Endothelial cell of umbilical vein (primary cell): Measurements from ENCODE around the gene NRXN3. TPM values are rescaled to one million over a fixed set of nuclear protein-coding genes. Genes with fewer than 3 reads are reported as not detected.

Experiments used
- BruUV-seq: library from RNA; stranded (reverse); fragments of 400-500 nt; replicated peaks from 2 replicates; lab custom pipeline; 2021; lab: Mats Ljungman, UMichigan
- CTCF ChIA-PET: fragments of 300-600, 350-600 bp; sonication (Branson Sonifier 250); formaldehyde crosslinking; loops from one replicate; lab custom pipeline; 2021; ENCODE audit warnings: antibody characterized with exemption, inconsistent platforms; lab: Charles Lee
- POLR2A ChIA-PET: fragments of 300-600, 350-600 bp; sonication (Branson Sonifier 250); formaldehyde crosslinking; loops from one replicate; lab custom pipeline; 2021; ENCODE audit warnings: antibody characterized with exemption, inconsistent platforms; lab: Charles Lee
- DNase-seq: peaks from one replicate; pipeline ENCODE4 v3.0.0-alpha.2; 2011; ENCODE audit warnings: low read depth, low spot score
- FAIRE-seq: peaks from 2 replicates; lab custom pipeline; 2011; peaks lifted over from hg19 to GRCh38; lab: Jason Lieb, UNC
- H2AFZ ChIP-seq: 2 replicates; pipeline ENCODE4 v1.6.0; 2012; ENCODE audit warnings: low read depth, low read length, control low read depth, inconsistent platforms
- H3K27ac ChIP-seq: 2 replicates; pipeline ENCODE4 v1.5.1; 2011; ENCODE audit warnings: low read depth, mild to moderate bottlenecking, control low read depth, low read length, moderate library complexity; ENCODE audit not compliant: insufficient read depth
- H3K27me3 ChIP-seq, 2 experiments: 2 replicates each; pipeline versions ENCODE4 v1.6.0 to v1.6.1; 2011; ENCODE audit warnings: low read length in 2 of 2, mixed read lengths in 1 of 2; ENCODE audit not compliant: control insufficient read depth in 2 of 2, insufficient read depth in 2 of 2
- H3K36me3 ChIP-seq, 2 experiments: 2 replicates in 1 of 2; 3 replicates in 1 of 2; pipeline ENCODE4 v1.5.1; 2011; ENCODE audit warnings: low read length in 2 of 2, mild to moderate bottlenecking in 1 of 2, moderate library complexity in 1 of 2; ENCODE audit not compliant: control insufficient read depth in 2 of 2, insufficient read depth in 2 of 2; ENCODE audit errors: extremely low read depth in 1 of 2
- H3K4me1 ChIP-seq: 3 replicates; pipeline ENCODE4 v1.5.1; 2011; ENCODE audit warnings: mild to moderate bottlenecking, low read length; ENCODE audit not compliant: control insufficient read depth, insufficient read depth; ENCODE audit errors: extremely low read depth
- H3K4me2 ChIP-seq: 2 replicates; pipeline ENCODE4 v1.6.1; 2011; ENCODE audit warnings: low read length, control low read depth, mixed read lengths; ENCODE audit not compliant: insufficient read depth
- H3K4me3 ChIP-seq, 3 experiments: fragments of 200-600 bp in 1 of 3; sonication (generic), shearing (Covaris generic) in 1 of 3; replicated peaks in 1 of 3; 2 replicates each; pipeline ENCODE4 v1.5.1; 2011 to 2016; ENCODE audit warnings: control low read depth in 3 of 3, low read length in 3 of 3, mild to moderate bottlenecking in 2 of 3, inconsistent platforms in 1 of 3, low read depth in 1 of 3, moderate library complexity in 1 of 3; ENCODE audit not compliant: insufficient read depth in 1 of 3
- H3K79me2 ChIP-seq: 2 replicates; pipeline ENCODE4 v1.6.0; 2012; ENCODE audit warnings: low read length, inconsistent platforms; ENCODE audit not compliant: control insufficient read depth, insufficient read depth
- H3K9ac ChIP-seq: replicated peaks from 2 replicates; pipeline ENCODE3; 2011; ENCODE audit warnings: low read length, control low read depth; ENCODE audit not compliant: insufficient read depth; ENCODE audit errors: extremely low read depth
- H3K9me1 ChIP-seq: replicated peaks from 3 replicates; pipeline ENCODE4 v1.6.0; 2011; ENCODE audit warnings: mild to moderate bottlenecking, low read length; ENCODE audit not compliant: control insufficient read depth, insufficient read depth; ENCODE audit errors: extremely low read depth
- H3K9me3 ChIP-seq: replicated peaks from 2 replicates; pipeline ENCODE4 v1.5.1; 2012; ENCODE audit warnings: low read length, inconsistent platforms; ENCODE audit not compliant: control insufficient read depth, insufficient read depth
- H4K20me1 ChIP-seq: replicated peaks from 2 replicates; pipeline ENCODE3; 2011; ENCODE audit warnings: mild to moderate bottlenecking, low read length; ENCODE audit not compliant: control insufficient read depth, insufficient read depth; ENCODE audit errors: extremely low read depth
- CTCF ChIP-seq, 2 donors: IDR thresholded peaks; 1 replicate in 1 of 2; 2 replicates in 1 of 2; pipeline ENCODE4 v1.5.1; 2011; ENCODE audit warnings: low read length in 2 of 2, mild to moderate bottlenecking in 2 of 2, moderate library complexity in 2 of 2, control low read depth in 1 of 2, inconsistent platforms in 1 of 2, low read depth in 1 of 2; ENCODE audit not compliant: insufficient read depth in 1 of 2; ENCODE audit errors: extremely low read depth in 1 of 2
- EZH2 ChIP-seq: IDR thresholded peaks from 2 replicates; pipeline ENCODE4 v1.6.1; 2012; ENCODE audit warnings: borderline replicate concordance, low read depth, mild to moderate bottlenecking, moderate library complexity, low read length, inconsistent platforms; ENCODE audit not compliant: severe bottlenecking
- FOS ChIP-seq: IDR thresholded peaks from 2 replicates; pipeline ENCODE4 v1.6.1; 2011; ENCODE audit warnings: mild to moderate bottlenecking, low read length, moderate library complexity, borderline replicate concordance; ENCODE audit not compliant: insufficient read depth
- GATA2 ChIP-seq: IDR thresholded peaks from 2 replicates; pipeline ENCODE4 v1.7.0; 2011; ENCODE audit warnings: low read depth, mild to moderate bottlenecking, moderate library complexity, mixed read lengths, low read length; ENCODE audit not compliant: insufficient read length, insufficient read depth
- JUN ChIP-seq: IDR thresholded peaks from 2 replicates; pipeline ENCODE4 v1.6.1; 2011; ENCODE audit warnings: borderline replicate concordance, low read depth; ENCODE audit not compliant: insufficient read length, insufficient read depth
- MYC ChIP-seq: IDR thresholded peaks from one replicate; pipeline ENCODE4 v1.6.1; 2011; ENCODE audit warnings: mild to moderate bottlenecking, low read depth, low read length
- POLR2A ChIP-seq: IDR thresholded peaks from 2 replicates; pipeline ENCODE4 v1.6.1; 2012; ENCODE audit warnings: low read depth, mild to moderate bottlenecking, control low read depth, low read length
- POLR2AphosphoS5 ChIP-seq: IDR thresholded peaks from 2 replicates; pipeline ENCODE4 v1.6.1; 2012; ENCODE audit warnings: low read depth, mild to moderate bottlenecking, control low read depth, low read length, moderate library complexity; ENCODE audit not compliant: insufficient read depth
- dilution Hi-C: fragments of 300-500 bp; cut with MboI; formaldehyde crosslinking; loops from one replicate; pipeline ENCODE4 v1.15.0; 2019; ENCODE audit warnings: low sequenced_read_pairs; ENCODE audit not compliant: extremely low pct_ligation_motif_present
- intact Hi-C: fragments of 100-400 bp; cut with micrococcal nuclease; formaldehyde crosslinking; loops from one replicate; pipeline ENCODE4 v1.10.0; 2022
- polyA plus RNA-seq, 4 experiments: library from polyadenylated mRNA; depleted of rRNA in 3 of 4; stranded (reverse) in 3 of 4; unstranded in 1 of 4; fragments of >200 nt; gene quantifications; 2 replicates each; pipeline versions ENCODE4 v1.2.1 to v1.2.3, GENCODE V29; 2011 to 2012; ENCODE audit warnings: missing spikeins in 1 of 4
- total RNA-seq: library from RNA; stranded (reverse); gene quantifications from 2 replicates; pipeline ENCODE4 v1.2.3, GENCODE V29; 2021
- TF ChIP-seq, protein P1 (sequence below): IDR thresholded peaks from 2 replicates; pipeline ENCODE4 v1.6.1; 2011; ENCODE audit not compliant: insufficient read depth, insufficient read length

NRXN3 gene
- total and polyA plus RNA-seq, 2 donors (not counting 3 experiments of a cell fraction or from before 2014, with no cell fraction given): 0.72 to 4.2 TPM

- Histone ChIP-seq H3K4me3 (no peak overlapping the region), H3K4me1 (no peaks in the 10 kb centered on the region), H3K9me3 (peaks cover 1% of the 10 kb centered on the region), H2AFZ (no peak overlapping the region), H3K27ac (no peak overlapping the region), H3K4me2 (no peak overlapping the region), H3K9me1 (no peaks in the 10 kb centered on the region), H3K79me2 (no peaks in the 10 kb centered on the region), H3K36me3 (no peaks in the 10 kb centered on the region), H3K27me3 (no peaks in the 10 kb centered on the region), H4K20me1 (no peaks in the 10 kb centered on the region), H3K9ac (no peak overlapping the region)
- FAIRE-seq (no peak), DNase-seq (no peak)
- intact Hi-C loops (no loop called here), dilution Hi-C loops (no loop called here)
- POLR2A ChIA-PET: no interaction called here
- no TSS peak for BruUV-seq
- CTCF ChIA-PET: no interaction called here
- no peak for TF ChIP-seq EZH2
- no peak for TF ChIP-seq POLR2A
- TF ChIP-seq GATA2: no peak
- TF ChIP-seq, protein P1, sequence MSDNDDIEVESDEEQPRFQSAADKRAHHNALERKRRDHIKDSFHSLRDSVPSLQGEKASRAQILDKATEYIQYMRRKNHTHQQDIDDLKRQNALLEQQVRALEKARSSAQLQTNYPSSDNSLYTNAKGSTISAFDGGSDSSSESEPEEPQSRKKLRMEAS: no peak
- TF ChIP-seq CTCF (IDR thresholded peaks at IDR 0.05; ENCODE audit: extremely low read depth in 1 of 2, insufficient read depth in 1 of 2, low read depth in 1 of 2, low read length in 2 of 2): no peak
- no peak for TF ChIP-seq MYC
- no peak for TF ChIP-seq POLR2AphosphoS5
- no peak for TF ChIP-seq FOS
- no peak for TF ChIP-seq JUN
Observed at GRCh38 chr14:78207414-78207813, 37.2 kb downstream of the NRXN3 start.
